PC-3 (cell line): ENCODE data around the gene CNTLN.

Experiments used
- EZH2phosphoT487 ChIP-seq: fragments of 300-600 bp; sonication (generic); IDR thresholded peaks from 2 replicates; pipeline ENCODE4 v1.6.1; 2018; ENCODE audit warnings: mild to moderate bottlenecking, antibody characterized with exemption, low read length, borderline replicate concordance
- TF ChIP-seq, protein P1 (sequence below): fragments of 300-600 bp; sonication (generic); conservative IDR thresholded peaks from 2 replicates; pipeline ENCODE4 v1.5.1; 2017; ENCODE audit warnings: antibody characterized with exemption, low read depth, mild to moderate bottlenecking, low read length

DNA sequence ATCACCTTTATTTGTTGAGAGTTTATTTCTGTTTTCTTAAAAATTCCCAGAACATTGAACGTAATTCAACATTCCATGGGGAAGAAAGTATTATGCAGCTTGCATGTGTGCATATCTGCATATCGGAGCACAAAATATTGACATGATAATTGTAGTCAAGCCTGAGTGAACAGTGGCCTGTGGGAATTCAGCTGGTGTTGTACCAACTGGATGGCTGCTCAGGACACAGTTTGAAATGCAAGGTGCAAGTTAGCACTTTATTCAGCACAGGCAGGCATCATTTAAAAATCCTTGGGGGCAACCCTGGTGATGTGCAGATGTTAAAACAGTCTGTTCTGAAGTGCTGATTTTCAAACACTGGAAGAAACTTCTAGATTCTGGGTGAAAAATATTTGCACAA, 82.4 kb downstream of the CNTLN start:
- TF ChIP-seq EZH2phosphoT487, result no peak
- TF ChIP-seq, protein P1, sequence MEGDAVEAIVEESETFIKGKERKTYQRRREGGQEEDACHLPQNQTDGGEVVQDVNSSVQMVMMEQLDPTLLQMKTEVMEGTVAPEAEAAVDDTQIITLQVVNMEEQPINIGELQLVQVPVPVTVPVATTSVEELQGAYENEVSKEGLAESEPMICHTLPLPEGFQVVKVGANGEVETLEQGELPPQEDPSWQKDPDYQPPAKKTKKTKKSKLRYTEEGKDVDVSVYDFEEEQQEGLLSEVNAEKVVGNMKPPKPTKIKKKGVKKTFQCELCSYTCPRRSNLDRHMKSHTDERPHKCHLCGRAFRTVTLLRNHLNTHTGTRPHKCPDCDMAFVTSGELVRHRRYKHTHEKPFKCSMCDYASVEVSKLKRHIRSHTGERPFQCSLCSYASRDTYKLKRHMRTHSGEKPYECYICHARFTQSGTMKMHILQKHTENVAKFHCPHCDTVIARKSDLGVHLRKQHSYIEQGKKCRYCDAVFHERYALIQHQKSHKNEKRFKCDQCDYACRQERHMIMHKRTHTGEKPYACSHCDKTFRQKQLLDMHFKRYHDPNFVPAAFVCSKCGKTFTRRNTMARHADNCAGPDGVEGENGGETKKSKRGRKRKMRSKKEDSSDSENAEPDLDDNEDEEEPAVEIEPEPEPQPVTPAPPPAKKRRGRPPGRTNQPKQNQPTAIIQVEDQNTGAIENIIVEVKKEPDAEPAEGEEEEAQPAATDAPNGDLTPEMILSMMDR, result no peak
